Calu3 (cell line): Measurements from ENCODE around the gene CMTR2. TPM values are rescaled to one million over a fixed set of nuclear protein-coding genes. Genes with fewer than 3 reads are reported as not detected.
"Not testable (repeated sequence)": the region's sequence is repeated elsewhere in the genome, so short reads cannot be mapped to it uniquely, and the experiment has no call there.

ENCODE experiments used
- BruUV-seq: library from RNA; stranded (reverse); fragments of 400-500 nt; replicated peaks from 2 replicates; lab custom pipeline; 2021; lab: Mats Ljungman, UMichigan
- CTCF ChIA-PET: fragments of 300-600 bp; sonication (Branson Sonifier 250); formaldehyde crosslinking; loops from one replicate; lab custom pipeline; 2022; ENCODE audit warnings: antibody characterized with exemption; lab: Charles Lee
- DNase-seq: peaks from one replicate; pipeline ENCODE4 v3.0.0; 2022
- H3K27ac Mint-ChIP-seq: one replicate; pipeline ENCODE4 v1.8.0; 2022; ENCODE audit warnings: mixed read lengths; ENCODE audit not compliant: unreplicated experiment
- H3K27me3 Mint-ChIP-seq: one replicate; pipeline ENCODE4 v1.8.0; 2022; ENCODE audit warnings: mixed read lengths; ENCODE audit not compliant: unreplicated experiment
- H3K36me3 Mint-ChIP-seq: one replicate; pipeline ENCODE4 v1.8.0; 2022; ENCODE audit warnings: mild to moderate bottlenecking, moderate library complexity, mixed read lengths; ENCODE audit not compliant: insufficient read depth, unreplicated experiment
- H3K4me1 Mint-ChIP-seq: one replicate; pipeline ENCODE4 v1.8.0; 2022; ENCODE audit warnings: mild to moderate bottlenecking, low read depth, mixed read lengths; ENCODE audit not compliant: unreplicated experiment
- H3K4me3 Mint-ChIP-seq: one replicate; pipeline ENCODE4 v1.8.0; 2022; ENCODE audit warnings: mild to moderate bottlenecking, low read depth, moderate library complexity, mixed read lengths; ENCODE audit not compliant: unreplicated experiment
- H3K9me3 Mint-ChIP-seq: one replicate; pipeline ENCODE4 v1.8.0; 2022; ENCODE audit warnings: low read depth, mixed read lengths; ENCODE audit not compliant: unreplicated experiment
- CTCF ChIP-seq: fragments of 200-600 bp; IDR thresholded peaks from one replicate; pipeline ENCODE4 v1.8.0; 2022; ENCODE audit warnings: antibody characterized with exemption; ENCODE audit not compliant: unreplicated experiment
- intact Hi-C: fragments of 100-400 bp; cut with micrococcal nuclease; formaldehyde crosslinking; loops from one replicate; pipeline ENCODE4 v1.10.0; 2022; ENCODE audit not compliant: unreplicated experiment
- total RNA-seq: library from RNA; stranded (reverse); gene quantifications from 2 replicates; pipeline ENCODE4 v1.2.3, GENCODE V29; 2022

CMTR2 gene
- total RNA-seq, 1 experiment from 2014 or later, result 45.0 TPM

DNA sequence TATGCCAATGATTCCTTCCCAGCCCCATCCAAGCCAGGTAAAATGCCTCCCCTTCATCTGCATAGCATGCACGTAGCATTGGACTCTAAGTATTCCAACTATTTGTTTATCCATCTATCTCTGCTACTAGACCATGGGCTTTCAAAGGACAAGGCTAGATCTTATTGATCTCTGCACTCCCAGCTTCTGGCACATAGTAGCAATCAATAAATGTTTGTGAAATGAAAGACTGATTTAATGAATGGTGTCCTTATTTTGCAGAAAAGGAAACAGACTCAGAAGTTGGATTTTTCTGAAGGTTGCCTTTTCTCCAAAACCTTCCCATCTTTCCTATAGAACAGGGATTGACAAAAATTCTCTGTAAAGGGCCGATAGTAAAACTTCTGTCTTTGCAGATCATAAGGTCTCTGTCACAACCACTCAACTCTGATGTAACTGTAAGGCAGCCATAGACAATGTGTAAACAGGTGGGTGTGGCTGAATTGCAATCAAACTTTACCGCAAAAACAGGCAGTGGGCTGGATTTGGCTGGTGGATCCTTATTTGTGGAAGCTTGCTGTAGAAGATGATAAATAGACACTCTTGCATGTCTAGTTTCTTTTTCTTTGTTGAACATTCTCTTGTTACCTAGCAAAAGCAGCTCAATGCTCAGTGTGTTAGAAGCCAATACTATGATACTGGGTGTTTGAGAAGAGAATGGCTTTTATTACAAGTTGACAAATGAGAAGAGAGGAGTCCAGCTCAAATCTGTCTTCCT is 7.6 kb upstream of the CMTR2 start:
- DNase-seq, result no peak
- CTCF ChIA-PET, result interaction anchor here (1.4 to 1.9 kb wide), 2 partner anchors 15 to 42 kb away, joined by 4 to 14 read pairs; no protein-coding TSS in a partner anchor
- H3K36me3 Mint-ChIP-seq, result no peaks in the 10 kb centered on the region
- intact Hi-C loops, result no loop called here
- H3K4me1 Mint-ChIP-seq, result peaks cover 22% of the 10 kb centered on the region
- H3K27ac Mint-ChIP-seq, result no peak overlapping the region
- BruUV-seq, result no TSS peak
- H3K27me3 Mint-ChIP-seq, result peaks cover 25% of the 10 kb centered on the region
- peaks cover 9% of the 10 kb centered on the region for H3K9me3 Mint-ChIP-seq
- TF ChIP-seq CTCF, result no peak
- H3K4me3 Mint-ChIP-seq, result no peak overlapping the region

GRCh38 chr16:71295950-71296349 is 6.7 kb upstream of the CMTR2 start:
- intact Hi-C loops, result no loop called here
- Mint-ChIP-seq H3K9me3 (peaks cover 9% of the 10 kb centered on the region), H3K27me3 (peaks cover 17% of the 10 kb centered on the region), H3K4me1 (peaks cover 22% of the 10 kb centered on the region), H3K36me3 (no peaks in the 10 kb centered on the region), H3K27ac (no peak overlapping the region), H3K4me3 (no peak overlapping the region)
- TF ChIP-seq CTCF, result no peak
- no TSS peak for BruUV-seq
- no peak for DNase-seq
- CTCF ChIA-PET, result interaction anchor here (0.6 to 1.9 kb wide), 2 partner anchors 42 to 1449 kb away, joined by 3 to 4 read pairs; no protein-coding TSS in a partner anchor

- TF ChIP-seq CTCF, result no peak
- CTCF ChIA-PET, result no interaction called here
- Mint-ChIP-seq H3K36me3 (peaks cover 8% of the 10 kb centered on the region), H3K27me3 (no peaks in the 10 kb centered on the region), H3K4me1 (peaks cover 22% of the 10 kb centered on the region), H3K4me3 (no peak overlapping the region), H3K9me3 (peaks cover 4% of the 10 kb centered on the region), H3K27ac (no peak overlapping the region)
- no peak for DNase-seq
- intact Hi-C loops, result no loop called here
- no TSS peak for BruUV-seq
Observed at GRCh38 chr16:71293919-71294318, 4.7 kb upstream of the CMTR2 start.

DNA sequence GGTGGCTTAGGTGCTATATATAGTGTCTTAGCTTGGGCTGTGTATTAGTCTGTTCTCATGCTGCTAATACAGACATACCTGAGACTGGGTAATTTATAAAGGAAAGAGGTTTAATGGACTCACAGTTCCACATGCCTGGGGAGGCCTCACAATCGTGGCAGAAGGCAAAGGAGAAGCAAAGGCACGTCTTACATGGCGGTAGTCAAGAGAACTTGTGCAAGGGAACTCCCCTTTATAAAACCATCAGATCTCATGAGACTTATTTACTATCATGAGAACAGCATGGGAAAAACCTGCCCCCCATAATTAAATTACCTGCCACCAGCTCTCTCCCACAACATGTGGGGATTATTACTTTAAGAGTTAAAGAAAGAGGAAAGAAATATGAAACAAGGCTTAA is 2.9 kb upstream of the CMTR2 start:
- CTCF ChIA-PET, result interaction anchor here (0.6 to 0.8 kb wide), 2 partner anchors 411 to 630 kb away, joined by 4 to 5 read pairs; no protein-coding TSS in a partner anchor
- H3K9me3 Mint-ChIP-seq, H3K4me3 Mint-ChIP-seq, H3K27me3 Mint-ChIP-seq, BruUV-seq, DNase-seq, H3K27ac Mint-ChIP-seq, intact Hi-C loops: not testable (repeated sequence)
- Mint-ChIP-seq H3K36me3 (peaks cover 24% of the 10 kb centered on the region), H3K4me1 (peaks cover 26% of the 10 kb centered on the region)

DNA sequence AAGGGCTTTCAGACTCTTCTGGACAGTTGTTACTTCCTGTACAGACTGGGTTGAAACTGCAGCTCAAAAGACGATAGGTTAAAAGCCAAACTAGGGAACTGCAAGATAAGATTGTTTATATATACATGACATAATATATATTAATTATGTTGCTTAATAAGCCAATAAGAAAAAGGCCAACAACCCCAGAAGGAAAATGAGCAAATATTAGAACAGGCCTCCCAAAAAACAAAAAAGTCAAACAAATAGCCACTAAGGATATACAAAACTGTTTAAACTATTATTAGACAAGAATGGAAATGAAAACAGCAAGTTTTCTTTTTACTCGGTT is 495 bp upstream of the CMTR2 start:
- CTCF ChIA-PET, result interaction anchor here (0.6 to 2.4 kb wide), 5 partner anchors 22 to 90 kb away, joined by 3 to 18 read pairs (median 3); no protein-coding TSS in a partner anchor
- no peak for DNase-seq
- H3K9me3 Mint-ChIP-seq, result no peaks in the 10 kb centered on the region
- TF ChIP-seq CTCF, result no peak
- no TSS peak for BruUV-seq
- H3K4me1 Mint-ChIP-seq, result peaks cover 23% of the 10 kb centered on the region
- intact Hi-C loops, result loop anchor here (5.0 kb wide), 2 partner anchors 57 to 73 kb away; partner anchors contain the start of gene HYDIN
- peak overlapping the region; percentile 66 for H3K4me3 Mint-ChIP-seq
- H3K27ac Mint-ChIP-seq, result peak overlapping the region; percentile 50
- H3K27me3 Mint-ChIP-seq, result no peaks in the 10 kb centered on the region
- peaks cover 39% of the 10 kb centered on the region for H3K36me3 Mint-ChIP-seq
